Endothelial cell of umbilical vein (primary cell): ENCODE results near the gene IYD. TPM values are rescaled to one million over a fixed set of nuclear protein-coding genes. Genes with fewer than 3 reads are reported as not detected.

Source experiments
- BruUV-seq: library from RNA; stranded (reverse); fragments of 400-500 nt; replicated peaks from 2 replicates; lab custom pipeline; 2021; lab: Mats Ljungman, UMichigan
- CTCF ChIA-PET: fragments of 300-600, 350-600 bp; sonication (Branson Sonifier 250); formaldehyde crosslinking; loops from one replicate; lab custom pipeline; 2021; ENCODE audit warnings: antibody characterized with exemption, inconsistent platforms; lab: Charles Lee
- POLR2A ChIA-PET: fragments of 300-600, 350-600 bp; sonication (Branson Sonifier 250); formaldehyde crosslinking; loops from one replicate; lab custom pipeline; 2021; ENCODE audit warnings: antibody characterized with exemption, inconsistent platforms; lab: Charles Lee
- DNase-seq: peaks from one replicate; pipeline ENCODE4 v3.0.0-alpha.2; 2011; ENCODE audit warnings: low read depth, low spot score
- FAIRE-seq: peaks from 2 replicates; lab custom pipeline; 2011; peaks lifted over from hg19 to GRCh38; lab: Jason Lieb, UNC
- H2AFZ ChIP-seq: 2 replicates; pipeline ENCODE4 v1.6.0; 2012; ENCODE audit warnings: low read depth, low read length, control low read depth, inconsistent platforms
- H3K27ac ChIP-seq: 2 replicates; pipeline ENCODE4 v1.5.1; 2011; ENCODE audit warnings: low read depth, mild to moderate bottlenecking, control low read depth, low read length, moderate library complexity; ENCODE audit not compliant: insufficient read depth
- H3K27me3 ChIP-seq, 2 experiments: 2 replicates each; pipeline versions ENCODE4 v1.6.0 to v1.6.1; 2011; ENCODE audit warnings: low read length in 2 of 2, mixed read lengths in 1 of 2; ENCODE audit not compliant: control insufficient read depth in 2 of 2, insufficient read depth in 2 of 2
- H3K36me3 ChIP-seq, 2 experiments: 2 replicates in 1 of 2; 3 replicates in 1 of 2; pipeline ENCODE4 v1.5.1; 2011; ENCODE audit warnings: low read length in 2 of 2, mild to moderate bottlenecking in 1 of 2, moderate library complexity in 1 of 2; ENCODE audit not compliant: control insufficient read depth in 2 of 2, insufficient read depth in 2 of 2; ENCODE audit errors: extremely low read depth in 1 of 2
- H3K4me1 ChIP-seq: 3 replicates; pipeline ENCODE4 v1.5.1; 2011; ENCODE audit warnings: mild to moderate bottlenecking, low read length; ENCODE audit not compliant: control insufficient read depth, insufficient read depth; ENCODE audit errors: extremely low read depth
- H3K4me2 ChIP-seq: 2 replicates; pipeline ENCODE4 v1.6.1; 2011; ENCODE audit warnings: low read length, control low read depth, mixed read lengths; ENCODE audit not compliant: insufficient read depth
- H3K4me3 ChIP-seq, 3 experiments: fragments of 200-600 bp in 1 of 3; sonication (generic), shearing (Covaris generic) in 1 of 3; replicated peaks in 1 of 3; 2 replicates each; pipeline ENCODE4 v1.5.1; 2011 to 2016; ENCODE audit warnings: control low read depth in 3 of 3, low read length in 3 of 3, mild to moderate bottlenecking in 2 of 3, inconsistent platforms in 1 of 3, low read depth in 1 of 3, moderate library complexity in 1 of 3; ENCODE audit not compliant: insufficient read depth in 1 of 3
- H3K79me2 ChIP-seq: 2 replicates; pipeline ENCODE4 v1.6.0; 2012; ENCODE audit warnings: low read length, inconsistent platforms; ENCODE audit not compliant: control insufficient read depth, insufficient read depth
- H3K9ac ChIP-seq: replicated peaks from 2 replicates; pipeline ENCODE3; 2011; ENCODE audit warnings: low read length, control low read depth; ENCODE audit not compliant: insufficient read depth; ENCODE audit errors: extremely low read depth
- H3K9me1 ChIP-seq: replicated peaks from 3 replicates; pipeline ENCODE4 v1.6.0; 2011; ENCODE audit warnings: mild to moderate bottlenecking, low read length; ENCODE audit not compliant: control insufficient read depth, insufficient read depth; ENCODE audit errors: extremely low read depth
- H3K9me3 ChIP-seq: replicated peaks from 2 replicates; pipeline ENCODE4 v1.5.1; 2012; ENCODE audit warnings: low read length, inconsistent platforms; ENCODE audit not compliant: control insufficient read depth, insufficient read depth
- H4K20me1 ChIP-seq: replicated peaks from 2 replicates; pipeline ENCODE3; 2011; ENCODE audit warnings: mild to moderate bottlenecking, low read length; ENCODE audit not compliant: control insufficient read depth, insufficient read depth; ENCODE audit errors: extremely low read depth
- EZH2 ChIP-seq: IDR thresholded peaks from 2 replicates; pipeline ENCODE4 v1.6.1; 2012; ENCODE audit warnings: borderline replicate concordance, low read depth, mild to moderate bottlenecking, moderate library complexity, low read length, inconsistent platforms; ENCODE audit not compliant: severe bottlenecking
- FOS ChIP-seq: IDR thresholded peaks from 2 replicates; pipeline ENCODE4 v1.6.1; 2011; ENCODE audit warnings: mild to moderate bottlenecking, low read length, moderate library complexity, borderline replicate concordance; ENCODE audit not compliant: insufficient read depth
- GATA2 ChIP-seq: IDR thresholded peaks from 2 replicates; pipeline ENCODE4 v1.7.0; 2011; ENCODE audit warnings: low read depth, mild to moderate bottlenecking, moderate library complexity, mixed read lengths, low read length; ENCODE audit not compliant: insufficient read length, insufficient read depth
- JUN ChIP-seq: IDR thresholded peaks from 2 replicates; pipeline ENCODE4 v1.6.1; 2011; ENCODE audit warnings: borderline replicate concordance, low read depth; ENCODE audit not compliant: insufficient read length, insufficient read depth
- MYC ChIP-seq: IDR thresholded peaks from one replicate; pipeline ENCODE4 v1.6.1; 2011; ENCODE audit warnings: mild to moderate bottlenecking, low read depth, low read length
- POLR2A ChIP-seq: IDR thresholded peaks from 2 replicates; pipeline ENCODE4 v1.6.1; 2012; ENCODE audit warnings: low read depth, mild to moderate bottlenecking, control low read depth, low read length
- POLR2AphosphoS5 ChIP-seq: IDR thresholded peaks from 2 replicates; pipeline ENCODE4 v1.6.1; 2012; ENCODE audit warnings: low read depth, mild to moderate bottlenecking, control low read depth, low read length, moderate library complexity; ENCODE audit not compliant: insufficient read depth
- dilution Hi-C: fragments of 300-500 bp; cut with MboI; formaldehyde crosslinking; loops from one replicate; pipeline ENCODE4 v1.15.0; 2019; ENCODE audit warnings: low sequenced_read_pairs; ENCODE audit not compliant: extremely low pct_ligation_motif_present
- intact Hi-C: fragments of 100-400 bp; cut with micrococcal nuclease; formaldehyde crosslinking; loops from one replicate; pipeline ENCODE4 v1.10.0; 2022
- polyA plus RNA-seq, 4 experiments: library from polyadenylated mRNA; depleted of rRNA in 3 of 4; stranded (reverse) in 3 of 4; unstranded in 1 of 4; fragments of >200 nt; gene quantifications; 2 replicates each; pipeline versions ENCODE4 v1.2.1 to v1.2.3, GENCODE V29; 2011 to 2012; ENCODE audit warnings: missing spikeins in 1 of 4
- total RNA-seq: library from RNA; stranded (reverse); gene quantifications from 2 replicates; pipeline ENCODE4 v1.2.3, GENCODE V29; 2021
- TF ChIP-seq, protein P1 (sequence below): IDR thresholded peaks from 2 replicates; pipeline ENCODE4 v1.6.1; 2011; ENCODE audit not compliant: insufficient read depth, insufficient read length
- TF ChIP-seq, protein P2 (sequence below), 2 donors: IDR thresholded peaks; 1 replicate in 1 of 2; 2 replicates in 1 of 2; pipeline ENCODE4 v1.5.1; 2011; ENCODE audit warnings: low read length in 2 of 2, mild to moderate bottlenecking in 2 of 2, moderate library complexity in 2 of 2, control low read depth in 1 of 2, inconsistent platforms in 1 of 2, low read depth in 1 of 2; ENCODE audit not compliant: insufficient read depth in 1 of 2; ENCODE audit errors: extremely low read depth in 1 of 2

Gene IYD
- total and polyA plus RNA-seq, 2 donors (not counting 3 experiments of a cell fraction or from before 2014, with no cell fraction given), result not detected

DNA sequence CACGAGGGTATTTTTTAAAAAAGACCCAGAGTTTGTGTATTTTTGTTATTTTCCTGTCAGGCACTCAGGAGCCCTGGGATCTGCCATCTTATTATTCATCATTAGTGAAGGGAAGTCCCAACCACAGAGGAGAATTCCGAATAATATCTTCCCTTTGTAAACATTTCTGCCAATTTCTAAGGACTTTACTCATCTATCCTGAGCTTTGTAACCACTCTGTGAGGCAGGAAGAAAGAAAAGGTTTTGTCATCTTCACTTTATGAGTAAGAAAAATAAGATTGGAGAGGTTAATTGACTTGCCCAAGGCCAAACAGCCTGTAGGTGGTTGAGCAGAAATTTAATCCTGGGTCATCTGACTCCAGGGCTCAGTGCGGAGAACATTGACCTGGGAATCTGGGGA, 23.0 kb upstream of the IYD start:
- CTCF ChIA-PET, result interaction anchor here (1.1 kb wide), 2 partner anchors 11 to 265 kb away, joined by 3 to 4 read pairs; no protein-coding TSS in a partner anchor
- intact Hi-C loops, result no loop called here
- Histone ChIP-seq H3K79me2 (no peaks in the 10 kb centered on the region), H4K20me1 (no peaks in the 10 kb centered on the region), H3K27me3 (peaks cover 3 to 4% of the 10 kb centered on the region in 2 experiments), H3K36me3 (no peaks in the 10 kb centered on the region), H3K4me3 (no peak overlapping the region), H3K9me3 (no peaks in the 10 kb centered on the region), H3K27ac (no peak overlapping the region), H3K9me1 (no peaks in the 10 kb centered on the region), H3K9ac (no peak overlapping the region), H3K4me1 (no peaks in the 10 kb centered on the region), H2AFZ (no peak overlapping the region), H3K4me2 (no peak overlapping the region)
- no peak for DNase-seq
- dilution Hi-C loops, result no loop called here
- TF ChIP-seq, protein P1, sequence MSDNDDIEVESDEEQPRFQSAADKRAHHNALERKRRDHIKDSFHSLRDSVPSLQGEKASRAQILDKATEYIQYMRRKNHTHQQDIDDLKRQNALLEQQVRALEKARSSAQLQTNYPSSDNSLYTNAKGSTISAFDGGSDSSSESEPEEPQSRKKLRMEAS, result no peak
- TF ChIP-seq JUN (no peak), MYC (no peak), FOS (no peak), POLR2AphosphoS5 (no peak), POLR2A (no peak), GATA2 (no peak), EZH2 (no peak)
- TF ChIP-seq, protein P2, sequence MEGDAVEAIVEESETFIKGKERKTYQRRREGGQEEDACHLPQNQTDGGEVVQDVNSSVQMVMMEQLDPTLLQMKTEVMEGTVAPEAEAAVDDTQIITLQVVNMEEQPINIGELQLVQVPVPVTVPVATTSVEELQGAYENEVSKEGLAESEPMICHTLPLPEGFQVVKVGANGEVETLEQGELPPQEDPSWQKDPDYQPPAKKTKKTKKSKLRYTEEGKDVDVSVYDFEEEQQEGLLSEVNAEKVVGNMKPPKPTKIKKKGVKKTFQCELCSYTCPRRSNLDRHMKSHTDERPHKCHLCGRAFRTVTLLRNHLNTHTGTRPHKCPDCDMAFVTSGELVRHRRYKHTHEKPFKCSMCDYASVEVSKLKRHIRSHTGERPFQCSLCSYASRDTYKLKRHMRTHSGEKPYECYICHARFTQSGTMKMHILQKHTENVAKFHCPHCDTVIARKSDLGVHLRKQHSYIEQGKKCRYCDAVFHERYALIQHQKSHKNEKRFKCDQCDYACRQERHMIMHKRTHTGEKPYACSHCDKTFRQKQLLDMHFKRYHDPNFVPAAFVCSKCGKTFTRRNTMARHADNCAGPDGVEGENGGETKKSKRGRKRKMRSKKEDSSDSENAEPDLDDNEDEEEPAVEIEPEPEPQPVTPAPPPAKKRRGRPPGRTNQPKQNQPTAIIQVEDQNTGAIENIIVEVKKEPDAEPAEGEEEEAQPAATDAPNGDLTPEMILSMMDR (IDR thresholded peaks at IDR 0.05; ENCODE audit: extremely low read depth in 1 of 2, insufficient read depth in 1 of 2, low read depth in 1 of 2, low read length in 2 of 2), result no peak
- FAIRE-seq, result no peak
- POLR2A ChIA-PET, result no interaction called here
- no TSS peak for BruUV-seq
